Small intestine (tissue), 4 donors: ENCODE data around the gene MAGEB6B. TPM values are rescaled to one million over a fixed set of nuclear protein-coding genes. Genes with fewer than 3 reads are reported as not detected.

Source experiments
- polyA plus RNA-seq, 4 donors: library from polyadenylated mRNA; stranded (reverse) in 3 of 4; unstranded in 1 of 4; fragments of 200-250 nt in 3 of 4; fragments of 120-200 nt in 1 of 4; gene quantifications; one replicate each; pipeline versions ENCODE4 v1.2.1 to v1.2.3, GENCODE V29; 2013
- donor health status: healthy with polysubstance abuse.
- donor health status: Bipolar disorder and iron deficiency.
- donor health status: healthy.

MAGEB6B gene
- polyA plus RNA-seq, 4 donors = not detected

Other genes with a start within 250 kb of the MAGEB6B start
- not detected for gene MAGEB18, start 22.3 kb upstream of the MAGEB6B start, polyA plus RNA-seq
- not detected for gene MAGEB6, start 31.8 kb downstream of the MAGEB6B start, polyA plus RNA-seq
- not detected for gene MAGEB5, start 55.6 kb downstream of the MAGEB6B start, polyA plus RNA-seq